GM12878 (cell line): ENCODE results near the gene ANKRD24. TPM values are rescaled to one million over a fixed set of nuclear protein-coding genes. Genes with fewer than 3 reads are reported as not detected.

ENCODE experiments used
- ATAC-seq: fragments of 200-7000 bp; cut with Tn5 transposase; 3 replicates; pipeline ENCODE4 v1.9.1; 2020; ENCODE audit warnings: mild to moderate bottlenecking, moderate library complexity
- BruUV-seq: library from RNA; stranded (reverse); fragments of 400-500 nt; replicated peaks from 2 replicates; lab custom pipeline; 2021; lab: Mats Ljungman, UMichigan
- CTCF ChIA-PET: fragments of 300-600 bp; sonication (Branson Sonifier 250); formaldehyde crosslinking; extraction: SDS; loops from one replicate; lab custom pipeline; 2021; ENCODE audit warnings: inconsistent platforms; lab: Yijun Ruan, JAX
- POLR2A ChIA-PET: fragments of 350-600 bp; formaldehyde crosslinking; extraction: SDS; loops from one replicate; lab custom pipeline; 2021; ENCODE audit warnings: inconsistent platforms; lab: Charles Lee
- RAD21 ChIA-PET: fragments of 300-600 bp; sonication (Branson Sonifier 250); formaldehyde crosslinking; loops from one replicate; lab custom pipeline; 2023; ENCODE audit warnings: antibody characterized with exemption; ENCODE audit not compliant: unreplicated experiment; lab: Charles Lee
- SMC1A ChIA-PET: fragments of 300-600 bp; sonication (Branson Sonifier 250); formaldehyde crosslinking; loops from one replicate; lab custom pipeline; 2023; ENCODE audit not compliant: unreplicated experiment, uncharacterized antibody; lab: Charles Lee
- DNase-seq: peaks from one replicate; pipeline ENCODE4 v3.0.0-alpha.2; 2011; ENCODE audit warnings: low read depth, low spot score
- FAIRE-seq: peaks from 3 replicates; lab custom pipeline; 2011; peaks lifted over from hg19 to GRCh38; lab: Jason Lieb, UNC
- H2AFZ ChIP-seq: 2 replicates; pipeline ENCODE4 v1.6.0; 2011; ENCODE audit warnings: low read depth, low read length, control low read depth; ENCODE audit not compliant: control insufficient read depth
- H3K27ac ChIP-seq: 2 replicates; pipeline ENCODE4 v1.5.1; 2011; ENCODE audit warnings: control low read depth; ENCODE audit not compliant: control insufficient read depth, insufficient read depth
- H3K27me3 ChIP-seq, 2 experiments: replicated peaks in 1 of 2; 2 replicates each; pipeline versions ENCODE4 v1.6.0 to v1.6.1; 2011; ENCODE audit warnings: low read length in 1 of 2; ENCODE audit not compliant: control insufficient read depth in 2 of 2, insufficient read depth in 2 of 2
- H3K36me3 ChIP-seq, 2 experiments: 2 replicates each; pipeline ENCODE4 v1.5.1; 2011; ENCODE audit warnings: low read length in 1 of 2; ENCODE audit not compliant: control insufficient read depth in 2 of 2, insufficient read depth in 2 of 2
- H3K4me1 ChIP-seq: 2 replicates; pipeline ENCODE4 v1.6.1; 2011; ENCODE audit warnings: mild to moderate bottlenecking, low read length, moderate library complexity, mixed read lengths; ENCODE audit not compliant: control insufficient read depth, insufficient read depth
- H3K4me2 ChIP-seq: 2 replicates; pipeline ENCODE4 v1.6.0; 2011; ENCODE audit warnings: control low read depth; ENCODE audit not compliant: control insufficient read depth, insufficient read depth
- H3K4me3 ChIP-seq: fragments of 200-600 bp; sonication (generic); 2 replicates; pipeline ENCODE4 v1.5.1; 2016
- H3K79me2 ChIP-seq: 2 replicates; pipeline ENCODE4 v1.6.0; 2011; ENCODE audit warnings: low read length; ENCODE audit not compliant: control insufficient read depth, insufficient read depth
- H3K9ac ChIP-seq: 2 replicates; pipeline ENCODE4 v1.8.0; 2011; ENCODE audit warnings: low read length, control low read depth, mixed read lengths; ENCODE audit not compliant: control insufficient read depth, insufficient read depth
- H3K9me3 ChIP-seq: replicated peaks from 3 replicates; pipeline ENCODE4 v1.5.1; 2011; ENCODE audit warnings: mild to moderate bottlenecking, low read length; ENCODE audit not compliant: control insufficient read depth, insufficient read depth
- H4K20me1 ChIP-seq: 2 replicates; pipeline ENCODE4 v1.6.0; 2011; ENCODE audit not compliant: control insufficient read depth, insufficient read depth
- CUX1 ChIP-seq: IDR thresholded peaks from 2 replicates; pipeline ENCODE4 v1.6.1; 2012; ENCODE audit warnings: improper control_type of control experiment, low read depth, low read length; ENCODE audit not compliant: insufficient replicate concordance
- PAX5 ChIP-seq: IDR thresholded peaks from 2 replicates; pipeline ENCODE4 v1.6.1; 2011; ENCODE audit warnings: low read depth, low read length, borderline replicate concordance
- SREBF1 ChIP-seq: IDR thresholded peaks from 2 replicates; pipeline ENCODE4 v1.6.1; 2012; ENCODE audit warnings: mild to moderate bottlenecking, low read length
- WGBS: methylation state at CpG from one replicate; pipeline ENCODE4 v1.1.6; 2016; ENCODE audit warnings: low lambda C conversion rate; ENCODE audit not compliant: insufficient replicate concordance, insufficient coverage; ENCODE audit errors: missing lambda C conversion rate; 5-methylcytosine and 5-hydroxymethylcytosine counted together
- in situ Hi-C: fragments of 300-500 bp; cut with MboI; formaldehyde crosslinking; loops from 9 replicates; pipeline ENCODE4 v1.14.3; 2018; ENCODE audit warnings: mixed read lengths
- intact Hi-C: fragments of 100-400 bp; cut with micrococcal nuclease; formaldehyde crosslinking; loops from one replicate; pipeline ENCODE4 v1.14.2; 2022; ENCODE audit not compliant: unreplicated experiment
- polyA plus RNA-seq, 11 experiments: library from polyadenylated mRNA; depleted of rRNA in 4 of 11; unstranded in 6 of 11; stranded (reverse) in 5 of 11; fragments of >200 nt; fragmentation: Nextera tagmentation in 4 of 11; fragmentation: Illumina TruSeq in 1 of 11; extraction: Ambion mirVana in 4 of 11; extraction: Trizol in 1 of 11; gene quantifications; 1 replicate in 1 of 11; 2 replicates in 10 of 11; pipeline versions ENCODE4 v1.2.1 to v1.2.3, GENCODE V29; 2011 to 2016; ENCODE audit warnings: inconsistent platforms in 2 of 11, missing spikeins in 2 of 11, low read depth in 1 of 11
- total RNA-seq, 4 experiments: library from RNA; depleted of rRNA in 3 of 4; stranded (reverse); fragments of >200 nt in 3 of 4; fragmentation: Illumina TruSeq in 1 of 4; extraction: Trizol in 1 of 4; gene quantifications; 2 replicates each; pipeline versions ENCODE4 v1.2.1 to v1.2.3, GENCODE V29; 2013 to 2021
- TF ChIP-seq, protein P1 (sequence below): fragments of 450-650 bp; IDR thresholded peaks from 2 replicates; pipeline ENCODE4 v1.6.1; 2018; ENCODE audit warnings: mild to moderate bottlenecking, low read depth, moderate library complexity; ENCODE audit not compliant: partially characterized antibody

The ANKRD24 gene
- total and polyA plus RNA-seq, 10 of the 15 experiments (the other 5 are each of a cell fraction or from before 2014, with no cell fraction given): 0.02 to 0.59 (median 0.35) TPM; not detected in 1

DNA sequence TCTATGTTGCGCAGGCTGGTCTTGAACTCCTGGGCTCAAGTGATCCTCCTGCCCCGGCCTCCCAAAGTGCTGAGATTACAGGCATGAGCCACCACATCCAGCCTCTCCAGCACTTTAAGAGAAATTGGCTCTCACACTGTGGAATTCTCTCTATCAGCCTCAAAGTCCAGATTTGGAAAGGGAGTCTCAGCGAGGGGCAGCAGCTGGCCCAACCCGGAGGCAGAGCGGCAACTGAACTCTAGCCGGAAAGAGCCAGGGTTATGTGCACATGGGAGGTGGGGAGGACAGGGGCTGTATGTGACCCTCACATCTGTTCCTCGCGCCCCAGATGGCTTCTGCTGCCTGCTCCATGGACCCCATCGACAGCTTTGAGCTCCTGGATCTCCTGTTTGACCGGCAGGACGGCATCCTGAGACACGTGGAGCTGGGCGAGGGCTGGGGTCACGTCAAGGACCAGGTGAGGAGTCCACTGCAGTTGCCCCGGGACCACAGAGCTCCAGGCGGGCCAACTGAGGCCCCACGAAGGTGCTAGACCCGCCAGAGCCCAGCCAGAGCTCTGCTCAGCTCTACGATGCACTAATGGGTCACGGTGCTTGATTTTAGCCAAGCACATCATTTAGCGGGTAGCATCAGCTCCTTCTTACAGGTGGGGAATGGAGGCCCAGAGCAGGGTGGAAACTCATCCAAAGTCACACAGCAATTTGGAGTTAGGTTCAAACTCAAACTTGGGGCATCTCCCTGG is 27.7 kb upstream of the ANKRD24 start:
- FAIRE-seq (no peak), ATAC-seq (no peak), DNase-seq (no peak)
- intact Hi-C loops (no loop called here), in situ Hi-C loops (no loop called here)
- SMC1A ChIA-PET: interaction anchor here (1.0 kb wide), 2 partner anchors 15 to 167 kb away, joined by 3 to 4 read pairs; no protein-coding TSS in a partner anchor
- Histone ChIP-seq H3K9ac (no peak overlapping the region), H3K4me2 (no peak overlapping the region), H3K79me2 (no peaks in the 10 kb centered on the region), H4K20me1 (no peaks in the 10 kb centered on the region), H3K36me3 (no peaks in the 10 kb centered on the region), H3K4me3 (no peak overlapping the region), H3K9me3 (no peaks in the 10 kb centered on the region), H3K27me3 (peaks cover 0 to 1% of the 10 kb centered on the region in 2 experiments; a peak in 1 of 4 replicates), H3K27ac (no peak overlapping the region), H2AFZ (no peak overlapping the region), H3K4me1 (0 out of 2 replicates have a peak, but pooled peaks cover 2% of the 10 kb centered on the region)
- POLR2A ChIA-PET: interaction anchor here (0.5 to 1.1 kb wide), 3 partner anchors 22 to 85 kb away, joined by 3 to 7 read pairs (median 3); no protein-coding TSS in a partner anchor
- TF ChIP-seq, protein P1, sequence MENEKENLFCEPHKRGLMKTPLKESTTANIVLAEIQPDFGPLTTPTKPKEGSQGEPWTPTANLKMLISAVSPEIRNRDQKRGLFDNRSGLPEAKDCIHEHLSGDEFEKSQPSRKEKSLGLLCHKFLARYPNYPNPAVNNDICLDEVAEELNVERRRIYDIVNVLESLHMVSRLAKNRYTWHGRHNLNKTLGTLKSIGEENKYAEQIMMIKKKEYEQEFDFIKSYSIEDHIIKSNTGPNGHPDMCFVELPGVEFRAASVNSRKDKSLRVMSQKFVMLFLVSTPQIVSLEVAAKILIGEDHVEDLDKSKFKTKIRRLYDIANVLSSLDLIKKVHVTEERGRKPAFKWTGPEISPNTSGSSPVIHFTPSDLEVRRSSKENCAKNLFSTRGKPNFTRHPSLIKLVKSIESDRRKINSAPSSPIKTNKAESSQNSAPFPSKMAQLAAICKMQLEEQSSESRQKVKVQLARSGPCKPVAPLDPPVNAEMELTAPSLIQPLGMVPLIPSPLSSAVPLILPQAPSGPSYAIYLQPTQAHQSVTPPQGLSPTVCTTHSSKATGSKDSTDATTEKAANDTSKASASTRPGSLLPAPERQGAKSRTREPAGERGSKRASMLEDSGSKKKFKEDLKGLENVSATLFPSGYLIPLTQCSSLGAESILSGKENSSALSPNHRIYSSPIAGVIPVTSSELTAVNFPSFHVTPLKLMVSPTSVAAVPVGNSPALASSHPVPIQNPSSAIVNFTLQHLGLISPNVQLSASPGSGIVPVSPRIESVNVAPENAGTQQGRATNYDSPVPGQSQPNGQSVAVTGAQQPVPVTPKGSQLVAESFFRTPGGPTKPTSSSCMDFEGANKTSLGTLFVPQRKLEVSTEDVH: no peak
- TF ChIP-seq SREBF1: no peak
- TF ChIP-seq CUX1: no peak
- TF ChIP-seq PAX5: peak; percentile 43; the same call in 1 of the 2 replicates
- RAD21 ChIA-PET: no interaction called here
- CTCF ChIA-PET: interaction anchor here (0.6 to 2.5 kb wide), 5 partner anchors 13 to 356 kb away, joined by 3 to 24 read pairs (median 3); no protein-coding TSS in a partner anchor
- no TSS peak for BruUV-seq
- 45% methylated on average over 21 of the region's 21 CpGs for WGBS
